HepG2 (cell line): ENCODE data around the gene FAM110D. TPM values are rescaled to one million over a fixed set of nuclear protein-coding genes. Genes with fewer than 3 reads are reported as not detected.

Experiments used
- ATF7 ChIP-seq, 2 experiments: fragments of 450-650 bp in 1 of 2; sonication (generic) in 1 of 2; formaldehyde crosslinking in 1 of 2; IDR thresholded peaks; 2 replicates each; pipeline versions ENCODE4 v1.4.0 to v1.6.1; 2016 to 2020; ENCODE audit warnings: antibody characterized with exemption in 1 of 2, mild to moderate bottlenecking in 1 of 2, missing genetic modification reagents in 1 of 2
- CBX2 ChIP-seq, 2 experiments: fragments of 200-600 bp in 1 of 2; sonication (generic); formaldehyde crosslinking in 1 of 2; IDR thresholded peaks; 2 replicates each; pipeline versions ENCODE4 v1.7.0 to v1.8.1; 2018 to 2022; ENCODE audit warnings: low read depth in 2 of 2, low read length in 1 of 2, mild to moderate bottlenecking in 1 of 2, missing genetic modification reagents in 1 of 2
- CEBPG ChIP-seq: IDR thresholded peaks from 2 replicates; pipeline ENCODE4 v1.6.1; 2016
- MATR3 ChIP-seq: sonication (generic); formaldehyde crosslinking; IDR thresholded peaks from 2 replicates; pipeline ENCODE4 v1.4.0; 2020; ENCODE audit warnings: missing genetic modification reagents
- PLRG1 ChIP-seq: fragments of 450-650 bp; conservative IDR thresholded peaks from 2 replicates; pipeline ENCODE4 v1.6.1; 2016
- SCMH1 ChIP-seq: sonication (generic); formaldehyde crosslinking; IDR thresholded peaks from 2 replicates; pipeline ENCODE4 v1.9.0; 2021; ENCODE audit warnings: missing genetic modification reagents, mild to moderate bottlenecking, borderline replicate concordance
- TEAD2 ChIP-seq: sonication (generic); formaldehyde crosslinking; IDR thresholded peaks from 2 replicates; pipeline ENCODE4 v1.9.0; 2021; ENCODE audit warnings: missing genetic modification reagents
- ZBTB8A ChIP-seq: sonication (generic); formaldehyde crosslinking; IDR thresholded peaks from 2 replicates; pipeline ENCODE4 v1.4.0; 2020; ENCODE audit warnings: mild to moderate bottlenecking, low read depth, missing genetic modification reagents, borderline replicate concordance
- ZIK1 ChIP-seq: sonication (generic); formaldehyde crosslinking; IDR thresholded peaks from 2 replicates; pipeline ENCODE4 v1.5.0; 2020; ENCODE audit warnings: mild to moderate bottlenecking, low read depth, missing genetic modification reagents, borderline replicate concordance
- ZNF251 ChIP-seq: sonication (generic); formaldehyde crosslinking; IDR thresholded peaks from 2 replicates; pipeline ENCODE4 v1.9.0; 2021; ENCODE audit warnings: mild to moderate bottlenecking, missing genetic modification reagents
- polyA plus RNA-seq, 8 experiments: library from polyadenylated mRNA; depleted of rRNA in 3 of 8; stranded (reverse) in 7 of 8; unstranded in 1 of 8; fragments of >200 nt; fragmentation: Illumina TruSeq in 4 of 8; extraction: Trizol in 4 of 8; gene quantifications; 2 replicates each; pipeline versions ENCODE4 v1.2.1 to v1.2.3, GENCODE V29; 2011 to 2016; ENCODE audit warnings: low read depth in 4 of 8, missing spikeins in 1 of 8, mixed read lengths in 1 of 8; ENCODE audit not compliant: insufficient read depth in 1 of 8
- total RNA-seq, 5 experiments: library from RNA; depleted of rRNA; stranded (reverse); fragments of >200 nt; fragmentation: Illumina TruSeq; extraction: Trizol; gene quantifications; 2 replicates each; pipeline ENCODE4 v1.2.3, GENCODE V29; 2016; ENCODE audit warnings: low read depth in 1 of 5
- TF ChIP-seq, protein P1 (sequence below): sonication (generic); formaldehyde crosslinking; IDR thresholded peaks from 2 replicates; pipeline ENCODE4 v1.5.0; 2020; ENCODE audit warnings: mild to moderate bottlenecking, missing genetic modification reagents, borderline replicate concordance
- TF ChIP-seq, protein P2 (sequence below): sonication (generic); formaldehyde crosslinking; IDR thresholded peaks from 2 replicates; pipeline ENCODE4 v1.8.1; 2022; ENCODE audit warnings: mild to moderate bottlenecking, missing genetic modification reagents
- TF ChIP-seq, protein P3 (sequence below): sonication (generic); formaldehyde crosslinking; IDR thresholded peaks from 2 replicates; pipeline ENCODE4 v1.4.0; 2020; ENCODE audit warnings: missing genetic modification reagents

Gene FAM110D
- total and polyA plus RNA-seq, 2 of the 13 experiments (the other 11 are each of a cell fraction or from before 2014, with no cell fraction given), result not detected

DNA sequence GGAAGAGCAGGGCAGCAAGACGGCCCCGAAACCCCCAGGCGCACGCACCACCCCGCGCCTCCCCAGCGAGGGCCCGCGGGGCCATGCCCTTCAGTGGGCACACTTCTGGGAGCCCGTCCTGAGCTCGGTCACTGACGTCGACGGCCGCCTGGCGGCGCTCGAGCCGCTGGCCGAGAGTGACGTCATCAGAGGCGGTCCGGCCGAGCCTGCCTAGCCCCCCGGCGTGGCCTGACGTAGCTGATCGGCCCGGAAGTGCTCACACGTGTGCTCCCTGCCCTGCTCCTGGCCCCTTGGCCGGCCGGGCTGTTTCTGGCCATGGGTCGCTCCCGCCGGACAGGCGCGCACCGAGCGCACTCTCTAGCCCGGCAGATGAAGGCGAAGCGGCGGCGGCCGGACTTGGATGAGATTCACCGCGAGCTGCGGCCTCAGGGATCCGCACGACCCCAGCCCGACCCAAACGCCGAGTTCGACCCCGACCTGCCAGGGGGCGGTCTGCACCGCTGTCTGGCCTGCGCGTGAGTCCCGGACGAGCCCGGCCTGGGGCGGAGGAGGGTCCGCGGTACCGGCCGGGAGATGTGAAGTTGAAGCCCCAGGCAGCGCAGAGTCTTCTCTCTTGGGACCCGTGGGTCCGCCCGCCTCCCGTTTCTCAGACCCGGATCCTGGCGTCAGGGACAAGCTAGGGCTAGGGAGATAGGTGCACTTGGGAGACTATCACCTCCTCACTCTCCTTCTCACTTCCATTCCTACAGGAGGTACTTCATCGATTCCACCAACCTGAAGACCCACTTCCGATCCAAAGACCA, 11.0 kb downstream of the FAM110D start, which contains the start of gene ZNF593 (continued):
- no peak for TF ChIP-seq SCMH1 (CRISPR knock-in tag)
- TF ChIP-seq, protein P1, sequence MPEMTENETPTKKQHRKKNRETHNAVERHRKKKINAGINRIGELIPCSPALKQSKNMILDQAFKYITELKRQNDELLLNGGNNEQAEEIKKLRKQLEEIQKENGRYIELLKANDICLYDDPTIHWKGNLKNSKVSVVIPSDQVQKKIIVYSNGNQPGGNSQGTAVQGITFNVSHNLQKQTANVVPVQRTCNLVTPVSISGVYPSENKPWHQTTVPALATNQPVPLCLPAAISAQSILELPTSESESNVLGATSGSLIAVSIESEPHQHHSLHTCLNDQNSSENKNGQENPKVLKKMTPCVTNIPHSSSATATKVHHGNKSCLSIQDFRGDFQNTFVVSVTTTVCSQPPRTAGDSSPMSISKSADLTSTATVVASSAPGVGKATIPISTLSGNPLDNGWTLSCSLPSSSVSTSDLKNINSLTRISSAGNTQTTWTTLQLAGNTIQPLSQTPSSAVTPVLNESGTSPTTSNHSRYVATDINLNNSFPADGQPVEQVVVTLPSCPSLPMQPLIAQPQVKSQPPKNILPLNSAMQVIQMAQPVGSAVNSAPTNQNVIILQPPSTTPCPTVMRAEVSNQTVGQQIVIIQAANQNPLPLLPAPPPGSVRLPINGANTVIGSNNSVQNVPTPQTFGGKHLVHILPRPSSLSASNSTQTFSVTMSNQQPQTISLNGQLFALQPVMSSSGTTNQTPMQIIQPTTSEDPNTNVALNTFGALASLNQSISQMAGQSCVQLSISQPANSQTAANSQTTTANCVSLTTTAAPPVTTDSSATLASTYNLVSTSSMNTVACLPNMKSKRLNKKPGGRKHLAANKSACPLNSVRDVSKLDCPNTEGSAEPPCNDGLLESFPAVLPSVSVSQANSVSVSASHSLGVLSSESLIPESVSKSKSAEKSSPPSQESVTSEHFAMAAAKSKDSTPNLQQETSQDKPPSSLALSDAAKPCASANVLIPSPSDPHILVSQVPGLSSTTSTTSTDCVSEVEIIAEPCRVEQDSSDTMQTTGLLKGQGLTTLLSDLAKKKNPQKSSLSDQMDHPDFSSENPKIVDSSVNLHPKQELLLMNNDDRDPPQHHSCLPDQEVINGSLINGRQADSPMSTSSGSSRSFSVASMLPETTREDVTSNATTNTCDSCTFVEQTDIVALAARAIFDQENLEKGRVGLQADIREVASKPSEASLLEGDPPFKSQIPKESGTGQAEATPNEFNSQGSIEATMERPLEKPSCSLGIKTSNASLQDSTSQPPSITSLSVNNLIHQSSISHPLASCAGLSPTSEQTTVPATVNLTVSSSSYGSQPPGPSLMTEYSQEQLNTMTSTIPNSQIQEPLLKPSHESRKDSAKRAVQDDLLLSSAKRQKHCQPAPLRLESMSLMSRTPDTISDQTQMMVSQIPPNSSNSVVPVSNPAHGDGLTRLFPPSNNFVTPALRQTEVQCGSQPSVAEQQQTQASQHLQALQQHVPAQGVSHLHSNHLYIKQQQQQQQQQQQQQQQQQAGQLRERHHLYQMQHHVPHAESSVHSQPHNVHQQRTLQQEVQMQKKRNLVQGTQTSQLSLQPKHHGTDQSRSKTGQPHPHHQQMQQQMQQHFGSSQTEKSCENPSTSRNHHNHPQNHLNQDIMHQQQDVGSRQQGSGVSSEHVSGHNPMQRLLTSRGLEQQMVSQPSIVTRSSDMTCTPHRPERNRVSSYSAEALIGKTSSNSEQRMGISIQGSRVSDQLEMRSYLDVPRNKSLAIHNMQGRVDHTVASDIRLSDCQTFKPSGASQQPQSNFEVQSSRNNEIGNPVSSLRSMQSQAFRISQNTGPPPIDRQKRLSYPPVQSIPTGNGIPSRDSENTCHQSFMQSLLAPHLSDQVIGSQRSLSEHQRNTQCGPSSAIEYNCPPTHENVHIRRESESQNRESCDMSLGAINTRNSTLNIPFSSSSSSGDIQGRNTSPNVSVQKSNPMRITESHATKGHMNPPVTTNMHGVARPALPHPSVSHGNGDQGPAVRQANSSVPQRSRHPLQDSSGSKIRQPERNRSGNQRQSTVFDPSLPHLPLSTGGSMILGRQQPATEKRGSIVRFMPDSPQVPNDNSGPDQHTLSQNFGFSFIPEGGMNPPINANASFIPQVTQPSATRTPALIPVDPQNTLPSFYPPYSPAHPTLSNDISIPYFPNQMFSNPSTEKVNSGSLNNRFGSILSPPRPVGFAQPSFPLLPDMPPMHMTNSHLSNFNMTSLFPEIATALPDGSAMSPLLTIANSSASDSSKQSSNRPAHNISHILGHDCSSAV (CRISPR knock-in tag), result 0 out of 2 replicates have a peak, but pooled peaks have one; percentile 78
- TF ChIP-seq ZBTB8A (CRISPR knock-in tag), result no peak
- no peak for TF ChIP-seq MATR3 (CRISPR knock-in tag)
- TF ChIP-seq TEAD2 (CRISPR knock-in tag), result 0 out of 2 replicates have a peak, but pooled peaks have one; percentile 39
- no peak for TF ChIP-seq PLRG1
- TF ChIP-seq, protein P2, sequence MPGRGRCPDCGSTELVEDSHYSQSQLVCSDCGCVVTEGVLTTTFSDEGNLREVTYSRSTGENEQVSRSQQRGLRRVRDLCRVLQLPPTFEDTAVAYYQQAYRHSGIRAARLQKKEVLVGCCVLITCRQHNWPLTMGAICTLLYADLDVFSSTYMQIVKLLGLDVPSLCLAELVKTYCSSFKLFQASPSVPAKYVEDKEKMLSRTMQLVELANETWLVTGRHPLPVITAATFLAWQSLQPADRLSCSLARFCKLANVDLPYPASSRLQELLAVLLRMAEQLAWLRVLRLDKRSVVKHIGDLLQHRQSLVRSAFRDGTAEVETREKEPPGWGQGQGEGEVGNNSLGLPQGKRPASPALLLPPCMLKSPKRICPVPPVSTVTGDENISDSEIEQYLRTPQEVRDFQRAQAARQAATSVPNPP (CRISPR knock-in tag), result peak; percentile 67
- TF ChIP-seq ZIK1 (CRISPR knock-in tag), result peak; percentile 90
- peak; percentile 100 for TF ChIP-seq ATF7 (IDR thresholded peaks at IDR 0.05)
- TF ChIP-seq ATF7 (CRISPR knock-in tag; IDR thresholded peaks at IDR 0.05), result peak; percentile 99
- peak; percentile 60 for TF ChIP-seq CEBPG (CRISPR knock-in tag)
- TF ChIP-seq ZNF251, result no peak
- TF ChIP-seq, protein P3, sequence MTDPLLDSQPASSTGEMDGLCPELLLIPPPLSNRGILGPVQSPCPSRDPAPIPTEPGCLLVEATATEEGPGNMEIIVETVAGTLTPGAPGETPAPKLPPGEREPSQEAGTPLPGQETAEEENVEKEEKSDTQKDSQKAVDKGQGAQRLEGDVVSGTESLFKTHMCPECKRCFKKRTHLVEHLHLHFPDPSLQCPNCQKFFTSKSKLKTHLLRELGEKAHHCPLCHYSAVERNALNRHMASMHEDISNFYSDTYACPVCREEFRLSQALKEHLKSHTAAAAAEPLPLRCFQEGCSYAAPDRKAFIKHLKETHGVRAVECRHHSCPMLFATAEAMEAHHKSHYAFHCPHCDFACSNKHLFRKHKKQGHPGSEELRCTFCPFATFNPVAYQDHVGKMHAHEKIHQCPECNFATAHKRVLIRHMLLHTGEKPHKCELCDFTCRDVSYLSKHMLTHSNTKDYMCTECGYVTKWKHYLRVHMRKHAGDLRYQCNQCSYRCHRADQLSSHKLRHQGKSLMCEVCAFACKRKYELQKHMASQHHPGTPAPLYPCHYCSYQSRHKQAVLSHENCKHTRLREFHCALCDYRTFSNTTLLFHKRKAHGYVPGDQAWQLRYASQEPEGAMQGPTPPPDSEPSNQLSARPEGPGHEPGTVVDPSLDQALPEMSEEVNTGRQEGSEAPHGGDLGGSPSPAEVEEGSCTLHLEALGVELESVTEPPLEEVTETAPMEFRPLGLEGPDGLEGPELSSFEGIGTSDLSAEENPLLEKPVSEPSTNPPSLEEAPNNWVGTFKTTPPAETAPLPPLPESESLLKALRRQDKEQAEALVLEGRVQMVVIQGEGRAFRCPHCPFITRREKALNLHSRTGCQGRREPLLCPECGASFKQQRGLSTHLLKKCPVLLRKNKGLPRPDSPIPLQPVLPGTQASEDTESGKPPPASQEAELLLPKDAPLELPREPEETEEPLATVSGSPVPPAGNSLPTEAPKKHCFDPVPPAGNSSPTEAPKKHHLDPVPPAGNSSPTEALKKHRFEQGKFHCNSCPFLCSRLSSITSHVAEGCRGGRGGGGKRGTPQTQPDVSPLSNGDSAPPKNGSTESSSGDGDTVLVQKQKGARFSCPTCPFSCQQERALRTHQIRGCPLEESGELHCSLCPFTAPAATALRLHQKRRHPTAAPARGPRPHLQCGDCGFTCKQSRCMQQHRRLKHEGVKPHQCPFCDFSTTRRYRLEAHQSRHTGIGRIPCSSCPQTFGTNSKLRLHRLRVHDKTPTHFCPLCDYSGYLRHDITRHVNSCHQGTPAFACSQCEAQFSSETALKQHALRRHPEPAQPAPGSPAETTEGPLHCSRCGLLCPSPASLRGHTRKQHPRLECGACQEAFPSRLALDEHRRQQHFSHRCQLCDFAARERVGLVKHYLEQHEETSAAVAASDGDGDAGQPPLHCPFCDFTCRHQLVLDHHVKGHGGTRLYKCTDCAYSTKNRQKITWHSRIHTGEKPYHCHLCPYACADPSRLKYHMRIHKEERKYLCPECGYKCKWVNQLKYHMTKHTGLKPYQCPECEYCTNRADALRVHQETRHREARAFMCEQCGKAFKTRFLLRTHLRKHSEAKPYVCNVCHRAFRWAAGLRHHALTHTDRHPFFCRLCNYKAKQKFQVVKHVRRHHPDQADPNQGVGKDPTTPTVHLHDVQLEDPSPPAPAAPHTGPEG (CRISPR knock-in tag), result peak; percentile 93
- TF ChIP-seq CBX2 (IDR thresholded peaks at IDR 0.05; ENCODE audit: low read depth, low read length), result no peak
- TF ChIP-seq CBX2 (CRISPR knock-in tag; IDR thresholded peaks at IDR 0.05; ENCODE audit: low read depth), result peak; percentile 80; the same call in 1 of the 2 replicates
